HepG2 (cell line): ENCODE data around the gene NOL4L. TPM values are rescaled to one million over a fixed set of nuclear protein-coding genes. Genes with fewer than 3 reads are reported as not detected.
"Not testable (repeated sequence)": the region's sequence is repeated elsewhere in the genome, so short reads cannot be mapped to it uniquely, and the experiment has no call there.

Experiments
- ATAC-seq: fragments of 200-7000 bp; cut with Tn5 transposase; 3 replicates; pipeline ENCODE4 v1.9.1; 2020; ENCODE audit warnings: mild to moderate bottlenecking, moderate library complexity
- BruUV-seq: library from RNA; stranded (reverse); fragments of 400-500 nt; replicated peaks from 2 replicates; lab custom pipeline; 2021; lab: Mats Ljungman, UMichigan
- CTCF ChIA-PET: fragments of 300-600 bp; formaldehyde crosslinking; extraction: SDS; loops from one replicate; lab custom pipeline; 2021; ENCODE audit warnings: low total read pairs, inconsistent platforms, low intra/inter-chr PET ratio; lab: Yijun Ruan, JAX
- POLR2A ChIA-PET: fragments of 350-600 bp; sonication (Branson Sonifier 250); formaldehyde crosslinking; loops from one replicate; lab custom pipeline; 2020; ENCODE audit warnings: antibody characterized with exemption, inconsistent platforms; lab: Yijun Ruan, JAX
- DNase-seq: peaks from one replicate; pipeline ENCODE4 v3.0.0-alpha.2; 2015; ENCODE audit warnings: low spot score
- FAIRE-seq: peaks from 3 replicates; lab custom pipeline; 2011; peaks lifted over from hg19 to GRCh38; lab: Jason Lieb, UNC
- H2AFZ ChIP-seq: one replicate; pipeline ENCODE4 v1.6.1; 2011; ENCODE audit warnings: low read length, inconsistent platforms
- H3K27ac ChIP-seq: fragments of 300-600 bp; 3 replicates; pipeline ENCODE4 v1.8.0; 2011; ENCODE audit warnings: mixed run types, mild to moderate bottlenecking, mixed read lengths, low read length, inconsistent platforms; ENCODE audit not compliant: insufficient read depth; ENCODE audit errors: extremely low read length
- H3K27me3 ChIP-seq, 2 experiments: fragments of 200-600 bp in 1 of 2; 2 replicates in 1 of 2; 3 replicates in 1 of 2; pipeline versions ENCODE4 v1.6.0 to v1.8.0; 2011; ENCODE audit warnings: low read length in 2 of 2, mild to moderate bottlenecking in 2 of 2, moderate library complexity in 2 of 2, inconsistent platforms in 1 of 2; ENCODE audit not compliant: insufficient read depth in 2 of 2, control insufficient read depth in 1 of 2
- H3K36me3 ChIP-seq, 2 experiments: fragments of 200-600 bp in 1 of 2; replicated peaks in 1 of 2; 2 replicates in 1 of 2; 3 replicates in 1 of 2; pipeline versions ENCODE4 v1.5.1 to v1.8.0; 2011; ENCODE audit warnings: low read length in 2 of 2, inconsistent platforms in 1 of 2; ENCODE audit not compliant: insufficient read depth in 2 of 2, control insufficient read depth in 1 of 2
- H3K4me1 ChIP-seq: 2 replicates; pipeline ENCODE4 v1.5.1; 2012; ENCODE audit warnings: low read length, inconsistent platforms; ENCODE audit not compliant: insufficient read depth
- H3K4me2 ChIP-seq: 2 replicates; pipeline ENCODE4 v1.6.0; 2011; ENCODE audit warnings: low read depth, low read length, inconsistent platforms
- H3K4me3 ChIP-seq, 3 experiments: fragments of 200-600 bp in 1 of 3; sonication (generic), shearing (Covaris generic) in 1 of 3; replicated peaks in 1 of 3; 2 replicates each; pipeline ENCODE4 v1.5.1; 2011 to 2016; ENCODE audit warnings: low read length in 3 of 3, inconsistent platforms in 2 of 3, low read depth in 2 of 3, mild to moderate bottlenecking in 2 of 3, control low read depth in 1 of 3, mixed read lengths in 1 of 3; ENCODE audit not compliant: insufficient read depth in 1 of 3
- H3K79me2 ChIP-seq: one replicate; pipeline ENCODE4 v1.6.1; 2011; ENCODE audit warnings: low read length, inconsistent platforms; ENCODE audit not compliant: insufficient read depth
- H3K9ac ChIP-seq: 2 replicates; pipeline ENCODE4 v1.6.0; 2011; ENCODE audit warnings: mild to moderate bottlenecking, low read depth, low read length, inconsistent platforms; ENCODE audit not compliant: insufficient read depth
- H3K9me3 ChIP-seq: 2 replicates; pipeline ENCODE4 v1.5.1; 2012; ENCODE audit warnings: mild to moderate bottlenecking, low read length
- H4K20me1 ChIP-seq: 2 replicates; pipeline ENCODE4 v1.6.0; 2011; ENCODE audit warnings: inconsistent platforms, mild to moderate bottlenecking, low read length, moderate library complexity; ENCODE audit not compliant: insufficient read depth
- ATF1 ChIP-seq: IDR thresholded peaks from 2 replicates; pipeline ENCODE4 v1.6.1; 2016; ENCODE audit warnings: mild to moderate bottlenecking, control low read depth
- ATF7 ChIP-seq, 2 experiments: fragments of 450-650 bp in 1 of 2; sonication (generic) in 1 of 2; formaldehyde crosslinking in 1 of 2; IDR thresholded peaks; 2 replicates each; pipeline versions ENCODE4 v1.4.0 to v1.6.1; 2016 to 2020; ENCODE audit warnings: antibody characterized with exemption in 1 of 2, mild to moderate bottlenecking in 1 of 2, missing genetic modification reagents in 1 of 2
- CREB1 ChIP-seq, 2 experiments: fragments of 450-650 bp in 1 of 2; IDR thresholded peaks; 2 replicates each; pipeline ENCODE4 v1.6.1; 2016 to 2017; ENCODE audit warnings: control low read depth in 1 of 2, mild to moderate bottlenecking in 1 of 2, missing compliant biosample characterization in 1 of 2, missing genetic modification characterization in 1 of 2
- HDAC2 ChIP-seq: sonication (generic); formaldehyde crosslinking; IDR thresholded peaks from 2 replicates; pipeline ENCODE4 v1.4.0; 2020; ENCODE audit warnings: missing genetic modification reagents
- MTA1 ChIP-seq: sonication (generic); formaldehyde crosslinking; IDR thresholded peaks from 2 replicates; pipeline ENCODE4 v1.4.0; 2020; ENCODE audit warnings: missing genetic modification reagents, mild to moderate bottlenecking, borderline replicate concordance
- NPAS2 ChIP-seq: sonication (generic); formaldehyde crosslinking; IDR thresholded peaks from 2 replicates; pipeline ENCODE4 v1.8.0; 2022; ENCODE audit warnings: mild to moderate bottlenecking, missing genetic modification reagents, borderline replicate concordance
- NR2C2 ChIP-seq: sonication (generic); formaldehyde crosslinking; IDR thresholded peaks from 2 replicates; pipeline ENCODE4 v1.4.0; 2020; ENCODE audit warnings: missing genetic modification reagents, mild to moderate bottlenecking, moderate library complexity, borderline replicate concordance
- ZKSCAN1 ChIP-seq: fragments of 150-350 bp; IDR thresholded peaks from 2 replicates; pipeline ENCODE4 v1.6.1; 2014; ENCODE audit warnings: low read length
- ZNF121 ChIP-seq: sonication (generic); formaldehyde crosslinking; IDR thresholded peaks from 2 replicates; pipeline ENCODE4 v1.5.0; 2020; ENCODE audit warnings: mild to moderate bottlenecking, missing genetic modification reagents
- ZNF20 ChIP-seq: sonication (generic); formaldehyde crosslinking; IDR thresholded peaks from 2 replicates; pipeline ENCODE4 v1.4.0; 2020; ENCODE audit warnings: mild to moderate bottlenecking, moderate library complexity, missing genetic modification reagents
- ZNF607 ChIP-seq: sonication (generic); formaldehyde crosslinking; IDR thresholded peaks from 2 replicates; pipeline ENCODE4 v1.5.1; 2020; ENCODE audit warnings: missing genetic modification reagents, mild to moderate bottlenecking, borderline replicate concordance
- WGBS: methylation state at CpG from one replicate; pipeline ENCODE4 v1.1.6; 2017; ENCODE audit warnings: low lambda C conversion rate; 5-methylcytosine and 5-hydroxymethylcytosine counted together
- in situ Hi-C: cut with HindIII; loops from 2 replicates; pipeline ENCODE4 v1.10.0; 2017; ENCODE audit warnings: low pct_unique_long_range_greater_than_20kb; ENCODE audit not compliant: extremely low pct_ligation_motif_present
- intact Hi-C: fragments of 100-400 bp; cut with micrococcal nuclease; formaldehyde crosslinking; loops from one replicate; pipeline ENCODE4 v1.10.0; 2022; ENCODE audit not compliant: unreplicated experiment
- polyA plus RNA-seq, 8 experiments: library from polyadenylated mRNA; depleted of rRNA in 3 of 8; stranded (reverse) in 7 of 8; unstranded in 1 of 8; fragments of >200 nt; fragmentation: Illumina TruSeq in 4 of 8; extraction: Trizol in 4 of 8; gene quantifications; 2 replicates each; pipeline versions ENCODE4 v1.2.1 to v1.2.3, GENCODE V29; 2011 to 2016; ENCODE audit warnings: low read depth in 4 of 8, missing spikeins in 1 of 8, mixed read lengths in 1 of 8; ENCODE audit not compliant: insufficient read depth in 1 of 8
- total RNA-seq, 5 experiments: library from RNA; depleted of rRNA; stranded (reverse); fragments of >200 nt; fragmentation: Illumina TruSeq; extraction: Trizol; gene quantifications; 2 replicates each; pipeline ENCODE4 v1.2.3, GENCODE V29; 2016; ENCODE audit warnings: low read depth in 1 of 5

The NOL4L gene
- total and polyA plus RNA-seq, 2 of the 13 experiments (the other 11 are each of a cell fraction or from before 2014, with no cell fraction given) = 16.6 to 35.4 TPM

DNA sequence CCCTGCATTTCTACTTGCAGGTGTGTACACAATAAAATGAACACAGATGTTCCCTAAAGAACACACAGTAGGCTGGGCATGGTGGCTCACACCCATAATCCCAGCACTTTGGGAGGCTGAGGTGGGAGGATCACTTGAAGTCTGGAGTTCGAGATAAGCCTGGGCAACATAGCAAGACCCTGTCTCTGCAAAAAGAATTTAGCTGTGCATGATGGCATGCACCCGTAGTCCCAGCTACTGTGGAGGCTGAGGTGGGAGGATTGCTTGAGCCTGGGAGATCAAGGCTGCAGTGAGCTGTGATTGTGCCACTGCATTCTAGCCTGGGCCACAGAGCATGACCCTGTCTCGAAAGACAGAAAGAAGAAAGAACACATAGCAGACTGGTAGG, 93.4 kb downstream of the NOL4L start:
- H2AFZ ChIP-seq, H3K36me3 ChIP-seq, H3K27me3 ChIP-seq, H3K27ac ChIP-seq, CTCF ChIA-PET, POLR2A ChIA-PET, H3K9me3 ChIP-seq, intact Hi-C loops, H3K4me1 ChIP-seq, BruUV-seq, FAIRE-seq, ATAC-seq, H4K20me1 ChIP-seq, in situ Hi-C loops, H3K4me2 ChIP-seq, DNase-seq, H3K9ac ChIP-seq, H3K4me3 ChIP-seq, H3K79me2 ChIP-seq: not testable (repeated sequence)
- WGBS = 80% methylated on average over 3 of the region's 3 CpGs
- peak; percentile 88 for TF ChIP-seq ZNF121
- TF ChIP-seq ZNF607 = 0 out of 2 replicates have a peak, but pooled peaks have one; percentile 28

- Histone ChIP-seq H2AFZ (no peak overlapping the region), H3K36me3 (peaks cover 0 to 7% of the 10 kb centered on the region in 2 experiments; a peak in 1 of 5 replicates), H3K9me3 (no peaks in the 10 kb centered on the region), H3K27ac (no peak overlapping the region), H4K20me1 (no peaks in the 10 kb centered on the region), H3K4me3 (no peak overlapping the region), H3K79me2 (no peaks in the 10 kb centered on the region), H3K9ac (no peak overlapping the region)
- ATAC-seq = no peak
- 86% methylated on average over 14 of the region's 14 CpGs for WGBS
- POLR2A ChIA-PET = no interaction called here
- in situ Hi-C loops (no loop called here), intact Hi-C loops (no loop called here)
- DNase-seq = no peak
- no peak for TF ChIP-seq ZNF20
- TF ChIP-seq ATF1 (CRISPR knock-in tag) = no peak
- TF ChIP-seq ATF7 (IDR thresholded peaks at IDR 0.05) = peak; percentile 24; the same call in 1 of the 2 replicates
- no peak for TF ChIP-seq ATF7 (CRISPR knock-in tag; IDR thresholded peaks at IDR 0.05)
- TF ChIP-seq MTA1 (CRISPR knock-in tag) = no peak
- TF ChIP-seq CREB1 (IDR thresholded peaks at IDR 0.05) = 0 out of 2 replicates have a peak, but pooled peaks have one; percentile 21
- no peak for TF ChIP-seq CREB1 (CRISPR knock-in tag; IDR thresholded peaks at IDR 0.05)
- peak; percentile 70 for TF ChIP-seq ZKSCAN1
- 0 out of 2 replicates have a peak, but pooled peaks have one; percentile 64 for TF ChIP-seq NPAS2
- TF ChIP-seq NR2C2 (CRISPR knock-in tag) = no peak
- TF ChIP-seq HDAC2 (CRISPR knock-in tag) = no peak
- TF ChIP-seq, all 625 proteins: peak for 4
- CTCF ChIA-PET = no interaction called here
- BruUV-seq = no TSS peak
- no peak for FAIRE-seq
- H3K4me2 ChIP-seq = no peak overlapping the region
- H3K4me1 ChIP-seq = peaks cover 4% of the 10 kb centered on the region
- no peaks in the 10 kb centered on the region for H3K27me3 ChIP-seq
These were observed 94.0 kb downstream of the NOL4L start for GRCh38 chr20:32490942-32491763.
